NT2/D1 (cell line): ENCODE results near the gene PAPOLG.

Experiments
- YY1 ChIP-seq: IDR thresholded peaks from 2 replicates; pipeline ENCODE4 v1.6.1; 2011; ENCODE audit not compliant: insufficient read length, insufficient read depth
- ZNF274 ChIP-seq: IDR thresholded peaks from 2 replicates; pipeline ENCODE4 v1.6.1; 2011; ENCODE audit warnings: mild to moderate bottlenecking, low read depth, low read length

- TF ChIP-seq ZNF274: no peak
- no peak for TF ChIP-seq YY1
These were observed 40.5 kb upstream of the PAPOLG start for GRCh38 chr2:60715561-60715960.
